GM12872 (cell line): ENCODE results near the gene ABCC1.

Experiments
- TF ChIP-seq, protein P1 (sequence below): IDR thresholded peaks from 3 replicates; pipeline ENCODE4 v1.5.1; 2011; ENCODE audit warnings: low read depth, mild to moderate bottlenecking, low read length, moderate library complexity; ENCODE audit not compliant: insufficient read depth

Gene ABCC1

DNA sequence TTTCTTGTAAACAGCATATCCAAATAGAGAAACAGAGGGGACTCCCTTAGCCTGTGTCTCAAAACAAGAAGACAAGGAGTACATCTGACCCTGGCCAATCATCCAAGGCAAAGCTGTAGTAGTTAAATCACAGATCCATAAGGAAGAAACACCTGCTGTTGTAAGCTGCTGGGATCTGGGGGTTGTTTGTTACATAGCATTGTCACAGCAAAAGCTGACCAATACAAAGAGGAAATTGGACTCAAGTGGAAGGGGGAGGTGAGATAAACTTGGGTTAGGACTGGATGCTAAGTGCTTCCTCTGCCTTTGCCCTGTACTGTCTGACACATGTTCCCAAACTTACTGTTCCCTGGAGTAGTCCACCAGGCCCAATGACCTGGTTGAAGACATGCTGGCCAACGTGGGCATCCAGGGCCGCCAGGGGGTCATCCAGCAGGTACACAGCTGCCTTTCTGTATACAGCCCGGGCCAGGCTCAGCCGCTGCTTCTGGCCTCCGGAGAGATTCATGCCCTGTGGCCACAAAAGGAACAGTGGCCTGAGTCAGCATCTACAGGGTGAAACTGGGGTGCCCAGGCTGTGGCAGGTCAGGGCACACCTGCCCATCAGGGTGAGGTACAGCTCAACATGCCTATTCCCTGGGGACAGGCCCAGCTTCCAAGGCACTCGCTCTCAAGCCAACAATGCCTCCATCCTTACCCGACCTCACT is 229.2 kb downstream of the ABCC1 start:
- TF ChIP-seq, protein P1, sequence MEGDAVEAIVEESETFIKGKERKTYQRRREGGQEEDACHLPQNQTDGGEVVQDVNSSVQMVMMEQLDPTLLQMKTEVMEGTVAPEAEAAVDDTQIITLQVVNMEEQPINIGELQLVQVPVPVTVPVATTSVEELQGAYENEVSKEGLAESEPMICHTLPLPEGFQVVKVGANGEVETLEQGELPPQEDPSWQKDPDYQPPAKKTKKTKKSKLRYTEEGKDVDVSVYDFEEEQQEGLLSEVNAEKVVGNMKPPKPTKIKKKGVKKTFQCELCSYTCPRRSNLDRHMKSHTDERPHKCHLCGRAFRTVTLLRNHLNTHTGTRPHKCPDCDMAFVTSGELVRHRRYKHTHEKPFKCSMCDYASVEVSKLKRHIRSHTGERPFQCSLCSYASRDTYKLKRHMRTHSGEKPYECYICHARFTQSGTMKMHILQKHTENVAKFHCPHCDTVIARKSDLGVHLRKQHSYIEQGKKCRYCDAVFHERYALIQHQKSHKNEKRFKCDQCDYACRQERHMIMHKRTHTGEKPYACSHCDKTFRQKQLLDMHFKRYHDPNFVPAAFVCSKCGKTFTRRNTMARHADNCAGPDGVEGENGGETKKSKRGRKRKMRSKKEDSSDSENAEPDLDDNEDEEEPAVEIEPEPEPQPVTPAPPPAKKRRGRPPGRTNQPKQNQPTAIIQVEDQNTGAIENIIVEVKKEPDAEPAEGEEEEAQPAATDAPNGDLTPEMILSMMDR = no peak

DNA sequence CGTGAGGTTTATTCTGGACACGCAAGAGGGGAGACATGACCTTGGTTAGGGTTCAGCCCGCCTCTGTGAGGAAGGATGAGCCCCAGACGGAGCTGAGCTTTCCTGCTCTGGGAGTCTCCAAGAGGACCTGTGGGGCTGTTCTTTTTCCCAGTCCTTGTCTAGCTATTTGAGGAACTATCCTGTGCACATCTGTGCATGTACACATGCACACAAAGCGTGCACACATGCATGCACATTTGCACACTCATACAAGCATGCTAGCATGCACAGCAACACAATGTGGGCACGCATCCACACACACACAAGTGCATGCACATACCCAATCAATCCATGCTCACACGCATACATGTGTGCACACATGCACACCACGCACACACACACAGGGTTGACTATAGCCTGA is 233.5 kb downstream of the ABCC1 start:
- TF ChIP-seq, protein P1 = no peak

DNA sequence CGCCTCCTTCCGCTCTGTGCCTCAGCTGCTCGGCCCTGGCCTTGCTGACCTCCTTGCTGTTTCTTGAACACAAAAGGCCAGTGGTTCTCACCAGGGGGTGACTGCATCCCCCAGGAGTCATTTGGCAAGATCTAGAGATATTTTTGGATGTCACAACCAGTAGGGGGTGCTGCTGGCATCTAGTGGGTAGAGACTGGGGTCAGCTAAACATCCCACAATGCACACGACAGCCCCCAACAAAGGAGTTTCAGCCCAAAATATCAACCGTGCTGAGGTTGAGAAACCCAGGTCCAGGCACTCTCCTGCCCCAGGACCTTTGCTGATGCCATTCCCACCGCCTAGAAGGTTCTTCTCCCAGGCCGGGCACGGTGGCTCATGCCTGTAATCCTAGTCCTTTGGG is 234.1 kb downstream of the ABCC1 start:
- TF ChIP-seq, protein P1 = peak; percentile 48; the same call in 2 of the 3 replicates

GRCh38 chr16:16184594-16184993 is 235.2 kb downstream of the ABCC1 start:
- TF ChIP-seq, protein P1 = no peak

GRCh38 chr16:16185095-16185494 is 235.7 kb downstream of the ABCC1 start:
- TF ChIP-seq, protein P1 = no peak

DNA sequence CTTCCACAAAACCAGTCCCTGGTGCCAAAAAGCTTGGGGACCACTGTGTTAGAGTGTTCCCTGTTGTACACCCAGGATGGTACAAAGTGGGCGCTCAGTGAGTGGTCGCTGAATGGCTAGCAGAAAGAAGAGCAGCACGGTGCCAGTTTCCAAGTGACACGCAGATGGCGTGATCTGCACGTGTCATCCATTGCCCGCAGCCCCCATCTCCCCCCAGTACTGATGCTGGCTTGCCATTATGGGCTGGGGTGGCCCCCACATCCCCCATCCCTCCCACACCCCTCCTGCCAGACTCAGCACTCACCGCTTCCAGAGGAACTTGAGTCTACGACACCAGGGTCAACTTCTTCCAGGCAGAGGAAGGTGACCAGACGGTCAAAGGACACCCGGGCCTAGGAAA is 237.4 kb downstream of the ABCC1 start:
- TF ChIP-seq, protein P1 = no peak

DNA sequence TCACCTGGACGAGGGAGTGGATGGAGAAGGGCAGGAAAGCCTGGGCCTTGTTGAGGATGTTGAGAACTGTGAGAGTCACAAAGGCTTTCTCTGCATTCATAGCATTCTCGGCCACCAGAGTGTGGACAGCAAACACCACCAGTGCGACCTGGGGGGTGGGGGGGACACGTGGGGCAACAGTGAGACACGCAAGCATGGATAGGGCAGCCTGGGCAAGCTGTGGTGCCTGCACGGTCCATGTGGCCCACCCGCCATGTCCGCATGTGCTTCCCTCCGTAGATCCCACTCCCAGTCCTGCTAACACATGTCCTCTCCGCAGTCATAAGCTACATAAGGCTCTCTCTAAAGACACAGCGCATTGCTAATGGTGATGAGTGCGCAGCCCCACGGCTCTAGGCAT is 239.4 kb downstream of the ABCC1 start:
- TF ChIP-seq, protein P1 = no peak
